Measurements from ENCODE around the gene HMCES.

- TF ChIP-seq CTCF (IDR thresholded peaks at IDR 0.05), result no peak
- TF ChIP-seq POLR2A (IDR thresholded peaks at IDR 0.05), result peak; percentile 93 to 94
- peak in 1 of 4 donors; percentile 7 for TF ChIP-seq EP300 (IDR thresholded peaks at IDR 0.05)
Measured at GRCh38 chr3:129249284-129250065, 29.2 kb upstream of the HMCES start, which contains the start of gene COPG1.
